GM12801 (cell line): Measurements from ENCODE around the gene IQSEC1.

Source experiments
- CTCF ChIP-seq: IDR thresholded peaks from one replicate; pipeline ENCODE4 v1.5.1; 2011; ENCODE audit warnings: control low read depth; ENCODE audit not compliant: insufficient read length; ENCODE audit errors: extremely low read depth

The IQSEC1 gene

GRCh38 chr3:13013566-13013965 lies 59.7 kb downstream of the IQSEC1 start:
- no peak for TF ChIP-seq CTCF

GRCh38 chr3:13013151-13013561 lies 60.1 kb downstream of the IQSEC1 start:
- TF ChIP-seq CTCF = no peak

GRCh38 chr3:13012221-13012691 lies 61.0 kb downstream of the IQSEC1 start:
- no peak for TF ChIP-seq CTCF

- TF ChIP-seq CTCF = no peak
These were observed 61.5 kb downstream of the IQSEC1 start for GRCh38 chr3:13011573-13012220.

GRCh38 chr3:13010780-13011572 lies 62.3 kb downstream of the IQSEC1 start:
- TF ChIP-seq CTCF = no peak

- TF ChIP-seq CTCF = no peak
These were observed 63.3 kb downstream of the IQSEC1 start for GRCh38 chr3:13009946-13010315.

GRCh38 chr3:13009132-13009945 lies 63.9 kb downstream of the IQSEC1 start:
- no peak for TF ChIP-seq CTCF
